ENCODE data around the gene SLC10A3.

DNA sequence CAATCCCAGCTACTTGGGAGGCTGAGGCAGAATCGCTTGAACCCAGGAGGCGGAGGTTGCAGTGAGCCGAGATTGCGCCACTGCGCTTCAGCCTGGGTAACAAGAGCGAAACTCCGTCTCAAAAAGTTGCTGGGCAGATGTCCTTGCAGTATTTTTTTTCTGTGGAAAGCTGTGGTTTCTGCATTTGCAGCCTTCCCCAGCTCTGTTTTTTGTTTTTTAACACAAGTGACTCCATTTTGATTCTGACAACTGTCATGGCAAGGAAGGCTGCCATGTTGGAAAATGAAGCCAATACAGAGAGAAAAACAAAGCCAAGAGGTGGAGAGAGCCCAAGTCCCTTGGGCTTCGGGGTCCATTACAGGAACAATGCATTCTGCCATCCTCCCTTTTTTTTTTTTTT, 11.7 kb upstream of the SLC10A3 start:
- TF ChIP-seq, protein P1, sequence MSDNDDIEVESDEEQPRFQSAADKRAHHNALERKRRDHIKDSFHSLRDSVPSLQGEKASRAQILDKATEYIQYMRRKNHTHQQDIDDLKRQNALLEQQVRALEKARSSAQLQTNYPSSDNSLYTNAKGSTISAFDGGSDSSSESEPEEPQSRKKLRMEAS (IDR thresholded peaks at IDR 0.05; ENCODE audit: low read depth, low read length): no peak
- TF ChIP-seq PAX8 (IDR thresholded peaks at IDR 0.05) (no peak), SPI1 (IDR thresholded peaks at IDR 0.05; ENCODE audit: borderline replicate concordance, insufficient read depth, low read depth, low read length) (no peak), SP1 (IDR thresholded peaks at IDR 0.05; ENCODE audit: low read depth, low read length) (no peak), EZH2 (IDR thresholded peaks at IDR 0.05; ENCODE audit: borderline replicate concordance, control insufficient read depth, low read depth, low read length) (no peak)
- TF ChIP-seq, protein P2, sequence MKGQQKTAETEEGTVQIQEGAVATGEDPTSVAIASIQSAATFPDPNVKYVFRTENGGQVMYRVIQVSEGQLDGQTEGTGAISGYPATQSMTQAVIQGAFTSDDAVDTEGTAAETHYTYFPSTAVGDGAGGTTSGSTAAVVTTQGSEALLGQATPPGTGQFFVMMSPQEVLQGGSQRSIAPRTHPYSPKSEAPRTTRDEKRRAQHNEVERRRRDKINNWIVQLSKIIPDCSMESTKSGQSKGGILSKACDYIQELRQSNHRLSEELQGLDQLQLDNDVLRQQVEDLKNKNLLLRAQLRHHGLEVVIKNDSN (IDR thresholded peaks at IDR 0.05; ENCODE audit: borderline replicate concordance, extremely low read length, insufficient read depth, low read depth, low read length): no peak
- TF ChIP-seq, protein P3, sequence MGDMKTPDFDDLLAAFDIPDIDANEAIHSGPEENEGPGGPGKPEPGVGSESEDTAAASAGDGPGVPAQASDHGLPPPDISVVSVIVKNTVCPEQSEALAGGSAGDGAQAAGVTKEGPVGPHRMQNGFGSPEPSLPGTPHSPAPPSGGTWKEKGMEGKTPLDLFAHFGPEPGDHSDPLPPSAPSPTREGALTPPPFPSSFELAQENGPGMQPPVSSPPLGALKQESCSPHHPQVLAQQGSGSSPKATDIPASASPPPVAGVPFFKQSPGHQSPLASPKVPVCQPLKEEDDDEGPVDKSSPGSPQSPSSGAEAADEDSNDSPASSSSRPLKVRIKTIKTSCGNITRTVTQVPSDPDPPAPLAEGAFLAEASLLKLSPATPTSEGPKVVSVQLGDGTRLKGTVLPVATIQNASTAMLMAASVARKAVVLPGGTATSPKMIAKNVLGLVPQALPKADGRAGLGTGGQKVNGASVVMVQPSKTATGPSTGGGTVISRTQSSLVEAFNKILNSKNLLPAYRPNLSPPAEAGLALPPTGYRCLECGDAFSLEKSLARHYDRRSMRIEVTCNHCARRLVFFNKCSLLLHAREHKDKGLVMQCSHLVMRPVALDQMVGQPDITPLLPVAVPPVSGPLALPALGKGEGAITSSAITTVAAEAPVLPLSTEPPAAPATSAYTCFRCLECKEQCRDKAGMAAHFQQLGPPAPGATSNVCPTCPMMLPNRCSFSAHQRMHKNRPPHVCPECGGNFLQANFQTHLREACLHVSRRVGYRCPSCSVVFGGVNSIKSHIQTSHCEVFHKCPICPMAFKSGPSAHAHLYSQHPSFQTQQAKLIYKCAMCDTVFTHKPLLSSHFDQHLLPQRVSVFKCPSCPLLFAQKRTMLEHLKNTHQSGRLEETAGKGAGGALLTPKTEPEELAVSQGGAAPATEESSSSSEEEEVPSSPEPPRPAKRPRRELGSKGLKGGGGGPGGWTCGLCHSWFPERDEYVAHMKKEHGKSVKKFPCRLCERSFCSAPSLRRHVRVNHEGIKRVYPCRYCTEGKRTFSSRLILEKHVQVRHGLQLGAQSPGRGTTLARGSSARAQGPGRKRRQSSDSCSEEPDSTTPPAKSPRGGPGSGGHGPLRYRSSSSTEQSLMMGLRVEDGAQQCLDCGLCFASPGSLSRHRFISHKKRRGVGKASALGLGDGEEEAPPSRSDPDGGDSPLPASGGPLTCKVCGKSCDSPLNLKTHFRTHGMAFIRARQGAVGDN (IDR thresholded peaks at IDR 0.05): no peak

All from GM12878 (cell line).